Retinal pigment epithelial cell (primary cell): ENCODE measurements around the gene OASL.

ENCODE experiments used
- DNase-seq: peaks from one replicate; pipeline ENCODE4 v3.0.0-alpha.2; 2010; ENCODE audit warnings: low read depth
- H3K4me3 ChIP-seq: 2 replicates; pipeline ENCODE4 v1.5.1; 2011; ENCODE audit warnings: mild to moderate bottlenecking, low read length, control low read depth, moderate library complexity
- CTCF ChIP-seq: conservative IDR thresholded peaks from 2 replicates; pipeline ENCODE4 v1.5.1; 2011; ENCODE audit warnings: low read depth, low read length, control low read depth, inconsistent platforms

The OASL gene

GRCh38 chr12:120994589-120995337 lies 44.3 kb downstream of the OASL start:
- DNase-seq = no peak
- no peak overlapping the region for H3K4me3 ChIP-seq
- TF ChIP-seq CTCF = no peak

- TF ChIP-seq CTCF = no peak
- H3K4me3 ChIP-seq = no peak overlapping the region
- DNase-seq = no peak
These were observed 45.0 kb downstream of the OASL start for GRCh38 chr12:120994059-120994458.

- TF ChIP-seq CTCF = no peak
- no peak for DNase-seq
- no peak overlapping the region for H3K4me3 ChIP-seq
These were observed 45.5 kb downstream of the OASL start for GRCh38 chr12:120993496-120993895.

GRCh38 chr12:120992989-120993388 lies 46.1 kb downstream of the OASL start:
- DNase-seq = no peak
- no peak overlapping the region for H3K4me3 ChIP-seq
- TF ChIP-seq CTCF = no peak

GRCh38 chr12:120991965-120992364 lies 47.1 kb downstream of the OASL start:
- no peak for TF ChIP-seq CTCF
- no peak for DNase-seq
- no peak overlapping the region for H3K4me3 ChIP-seq

GRCh38 chr12:120990487-120991055 lies 48.5 kb downstream of the OASL start:
- no peak overlapping the region for H3K4me3 ChIP-seq

More at GRCh38 chr12:120990487-120991055, 48.5 kb downstream of the OASL start:
- no peak for DNase-seq
- TF ChIP-seq CTCF = no peak
